GM21723 (cell line): ENCODE results near the gene ZBED4.
"Not testable (repeated sequence)": the region's sequence is repeated elsewhere in the genome, so short reads cannot be mapped to it uniquely, and the experiment has no call there.

Source experiments
- ATAC-seq: cut with Tn5 transposase; IDR thresholded peaks from one replicate; pipeline ENCODE4 v1.9.1; 2021; ENCODE audit warnings: mild to moderate bottlenecking, moderate library complexity; ENCODE audit not compliant: unreplicated experiment

The ZBED4 gene

GRCh38 chr22:49850959-49851802 lies 2.5 kb upstream of the ZBED4 start:
- no peak for ATAC-seq

GRCh38 chr22:49852568-49852897 lies 1.1 kb upstream of the ZBED4 start:
- not testable (repeated sequence) for ATAC-seq

- peak; percentile 26 for ATAC-seq
Measured at GRCh38 chr22:49853981-49854831, 562 bp downstream of the ZBED4 start.

- no peak for ATAC-seq
Measured at GRCh38 chr22:49855251-49855911, 1.7 kb downstream of the ZBED4 start.

GRCh38 chr22:49856343-49856742 lies 2.7 kb downstream of the ZBED4 start:
- no peak for ATAC-seq

- no peak for ATAC-seq
Measured at GRCh38 chr22:49856766-49857618, 3.3 kb downstream of the ZBED4 start.

- no peak for ATAC-seq
Measured at GRCh38 chr22:49858827-49859226, 5.2 kb downstream of the ZBED4 start.

- no peak for ATAC-seq
Measured at GRCh38 chr22:49861642-49862495, 8.2 kb downstream of the ZBED4 start.

GRCh38 chr22:49862496-49862776 lies 8.8 kb downstream of the ZBED4 start:
- ATAC-seq, result no peak

GRCh38 chr22:49863931-49864330 lies 10.3 kb downstream of the ZBED4 start:
- no peak for ATAC-seq

- no peak for ATAC-seq
Measured at GRCh38 chr22:49865156-49865555, 11.5 kb downstream of the ZBED4 start.

GRCh38 chr22:49866134-49866533 lies 12.5 kb downstream of the ZBED4 start:
- no peak for ATAC-seq

- ATAC-seq, result no peak
Measured at GRCh38 chr22:49866646-49867045, 13.0 kb downstream of the ZBED4 start.

- ATAC-seq, result no peak
Measured at GRCh38 chr22:49867303-49868265, 13.9 kb downstream of the ZBED4 start.

GRCh38 chr22:49869086-49869830 lies 15.6 kb downstream of the ZBED4 start:
- no peak for ATAC-seq

GRCh38 chr22:49869845-49870712 lies 16.4 kb downstream of the ZBED4 start:
- ATAC-seq, result no peak

GRCh38 chr22:49871482-49871881 lies 17.8 kb downstream of the ZBED4 start:
- ATAC-seq, result no peak
